Psoas muscle (tissue), 8 donors: ENCODE data around the gene SSX4B. TPM values are rescaled to one million over a fixed set of nuclear protein-coding genes. Genes with fewer than 3 reads are reported as not detected.
"Not testable (repeated sequence)": the region's sequence is repeated elsewhere in the genome, so short reads cannot be mapped to it uniquely, and the experiment has no call there.

Experiments used
- ATAC-seq, 4 donors: fragments of 200-7000 bp; cut with Tn5 transposase; one replicate each; pipeline ENCODE4 v1.9.1; 2020; ENCODE audit warnings: moderate library complexity in 3 of 4, mild to moderate bottlenecking in 2 of 4
- DNase-seq, 2 donors: peaks; one replicate each; pipeline ENCODE4 v3.0.0-alpha.2; 2020
- H3K27ac ChIP-seq: fragments of 200-600 bp; one replicate; pipeline ENCODE4 v1.8.0; 2022
- H3K27me3 ChIP-seq, 3 donors: fragments of 200-600 bp in 1 of 3; one replicate each; pipeline versions ENCODE4 v1.6.1 to v1.8.0; 2013 to 2022; ENCODE audit warnings: low read length in 2 of 3, mild to moderate bottlenecking in 2 of 3, moderate library complexity in 1 of 3; ENCODE audit not compliant: insufficient read depth in 3 of 3
- H3K36me3 ChIP-seq, 2 donors: fragments of 200-600 bp in 1 of 2; one replicate each; pipeline versions ENCODE4 v1.6.1 to v1.8.0; 2013 to 2022; ENCODE audit warnings: low read depth in 1 of 2, mild to moderate bottlenecking in 1 of 2, moderate library complexity in 1 of 2; ENCODE audit not compliant: insufficient read depth in 1 of 2
- H3K4me1 ChIP-seq: fragments of 200-600 bp; one replicate; pipeline ENCODE4 v1.8.0; 2022
- H3K4me3 ChIP-seq: fragments of 200-600 bp; one replicate; pipeline ENCODE4 v1.8.0; 2022; ENCODE audit warnings: mild to moderate bottlenecking
- H3K9me3 ChIP-seq: fragments of 200-600 bp; one replicate; pipeline ENCODE4 v1.8.0; 2022
- CTCF ChIP-seq: fragments of 200-600 bp; IDR thresholded peaks from one replicate; pipeline ENCODE4 v1.8.0; 2022; ENCODE audit warnings: antibody characterized with exemption
- WGBS, 3 donors: extraction: QIAGEN DNeasy Blood & Tissue Kit; methylation state at CpG; one replicate each; pipeline versions ENCODE4 v1.1.6 to v1.1.7; 2013; 5-methylcytosine and 5-hydroxymethylcytosine counted together
- intact Hi-C, 2 donors: fragments of 100-400 bp; cut with DNase I; formaldehyde crosslinking; loops; one replicate each; pipeline versions ENCODE4 v1.11.0 to v1.14.2; 2022
- polyA plus RNA-seq, 3 donors: library from polyadenylated mRNA; stranded (reverse); fragments of 200-250 nt; gene quantifications; one replicate each; pipeline ENCODE4 v1.2.3, GENCODE V29; 2013
- total RNA-seq, 4 donors: library from RNA; stranded (reverse); fragmentation: NEBNext Ultra II Directional in 2 of 4; extraction: Animal tissue kit (Norgen Biotek cat#: 25700) in 2 of 4; gene quantifications; one replicate each; pipeline versions ENCODE4 v1.2.1 to v1.2.4, GENCODE V29; 2021 to 2023
- donor health status: healthy with polysubstance abuse.
- donor health status: DM: no; HTN: no; CAD: no; lungs with moderate emphysema.
- donor health status: Bipolar disorder and iron deficiency.
- donor health status: healthy.
- donor health status: DM: yes; HTN: yes; CAD: no.
- donor health status: DM: no; HTN: no; CAD: no.
- donor health status: DM: no; HTN: no; CAD: no.
- donor health status: DM: yes; HTN: yes; CAD: no.

The SSX4B gene
- total and polyA plus RNA-seq, 7 donors: not detected

- H3K9me3 ChIP-seq, intact Hi-C loops, H3K27ac ChIP-seq, DNase-seq, H3K27me3 ChIP-seq, ATAC-seq, H3K4me3 ChIP-seq, H3K4me1 ChIP-seq, H3K36me3 ChIP-seq: not testable (repeated sequence)
- WGBS, 3 donors: 13 to 14% methylated on average over 1 of the region's 1 CpG; no CpG with 5 or more reads in 1 of the 3 donors
Measured at GRCh38 chrX:48397825-48398224, 13.9 kb downstream of the SSX4B start.

GRCh38 chrX:48396931-48397330 lies 14.8 kb downstream of the SSX4B start:
- H3K27ac ChIP-seq, H3K27me3 ChIP-seq, H3K4me1 ChIP-seq, H3K4me3 ChIP-seq, ATAC-seq, H3K36me3 ChIP-seq, intact Hi-C loops, DNase-seq, H3K9me3 ChIP-seq: not testable (repeated sequence)
- 65 to 78% (median 78%) methylated on average over 1 of the region's 2 CpGs for WGBS, 3 donors

GRCh38 chrX:48383239-48383638 lies 28.5 kb downstream of the SSX4B start, which contains the start of gene SSX4:
Gene SSX4, plus strand, starts transcription at chrX:48383539. Its CDS starts 515 bp downstream, at chrX:48384054.
- DNase-seq, ATAC-seq, H3K4me1 ChIP-seq, H3K4me3 ChIP-seq, intact Hi-C loops, H3K9me3 ChIP-seq, H3K27me3 ChIP-seq, H3K36me3 ChIP-seq, H3K27ac ChIP-seq: not testable (repeated sequence)
- no CpG with 5 or more reads among the region's 16 CpGs for WGBS, 3 donors

GRCh38 chrX:48370408-48370807 lies 41.4 kb downstream of the SSX4B start:
- H3K27me3 ChIP-seq, ATAC-seq, intact Hi-C loops, DNase-seq, H3K4me1 ChIP-seq, H3K27ac ChIP-seq, H3K36me3 ChIP-seq, H3K4me3 ChIP-seq, H3K9me3 ChIP-seq: not testable (repeated sequence)
- no CpG with 5 or more reads among the region's 8 CpGs for WGBS, 3 donors

- DNase-seq, H3K4me1 ChIP-seq, H3K27me3 ChIP-seq, ATAC-seq, H3K9me3 ChIP-seq, intact Hi-C loops, H3K27ac ChIP-seq, H3K4me3 ChIP-seq, H3K36me3 ChIP-seq: not testable (repeated sequence)
- no CpG with 5 or more reads among the region's 12 CpGs for WGBS, 3 donors
Measured at GRCh38 chrX:48367717-48368408, 43.9 kb downstream of the SSX4B start.

GRCh38 chrX:48359281-48359680 lies 52.5 kb downstream of the SSX4B start:
- H3K4me3 ChIP-seq, ATAC-seq, DNase-seq, H3K4me1 ChIP-seq, intact Hi-C loops, H3K27ac ChIP-seq, H3K9me3 ChIP-seq, H3K27me3 ChIP-seq, H3K36me3 ChIP-seq: not testable (repeated sequence)
- WGBS, 3 donors: 38 to 51% (median 50%) methylated on average over 6 of the region's 6 CpGs

- ATAC-seq (no peak), DNase-seq (no peak)
- H3K4me1 ChIP-seq: no peaks in the 10 kb centered on the region
- no peak overlapping the region for H3K4me3 ChIP-seq
- no peaks in the 10 kb centered on the region for H3K27me3 ChIP-seq
- H3K27ac ChIP-seq: no peak overlapping the region
- no peaks in the 10 kb centered on the region for H3K36me3 ChIP-seq
- 90 to 99% (median 93%) methylated on average over 7 to 8 of the region's 8 CpGs for WGBS, 3 donors
- intact Hi-C loops: no loop called here
- H3K9me3 ChIP-seq: no peaks in the 10 kb centered on the region
- no peak for TF ChIP-seq CTCF
Measured at GRCh38 chrX:48357681-48358080, 54.1 kb downstream of the SSX4B start.

GRCh38 chrX:48356315-48357094 lies 55.3 kb downstream of the SSX4B start, which contains the start of gene SSX3:
Gene SSX3, minus strand, starts transcription at chrX:48356703. Its CDS starts 1,454 bp downstream, at chrX:48355249.
- H3K4me1 ChIP-seq, H3K27me3 ChIP-seq, intact Hi-C loops, ATAC-seq, DNase-seq, H3K9me3 ChIP-seq, H3K36me3 ChIP-seq, H3K27ac ChIP-seq, H3K4me3 ChIP-seq: not testable (repeated sequence)
- WGBS, 3 donors: 87 to 90% (median 90%) methylated on average over 15 to 19 of the region's 19 CpGs
